GM12864 (cell line): ENCODE measurements around the gene KRTAP23-1.

Experiments
- DNase-seq: peaks from one replicate; pipeline ENCODE4 v3.0.0-alpha.2; 2011; ENCODE audit warnings: low read depth
- H3K4me3 ChIP-seq: 2 replicates; pipeline ENCODE4 v1.5.1; 2011; ENCODE audit warnings: mild to moderate bottlenecking, low read depth, low read length, control low read depth
- TF ChIP-seq, protein P1 (sequence below): IDR thresholded peaks from 2 replicates; pipeline ENCODE4 v1.5.1; 2011; ENCODE audit warnings: low read depth, mild to moderate bottlenecking, moderate library complexity, low read length, control low read depth, inconsistent platforms; ENCODE audit errors: missing control alignments

The KRTAP23-1 gene, protein sequence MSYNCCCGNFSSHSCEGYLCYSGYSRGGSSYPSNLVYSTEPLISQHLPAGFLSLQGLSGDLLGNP

DNA sequence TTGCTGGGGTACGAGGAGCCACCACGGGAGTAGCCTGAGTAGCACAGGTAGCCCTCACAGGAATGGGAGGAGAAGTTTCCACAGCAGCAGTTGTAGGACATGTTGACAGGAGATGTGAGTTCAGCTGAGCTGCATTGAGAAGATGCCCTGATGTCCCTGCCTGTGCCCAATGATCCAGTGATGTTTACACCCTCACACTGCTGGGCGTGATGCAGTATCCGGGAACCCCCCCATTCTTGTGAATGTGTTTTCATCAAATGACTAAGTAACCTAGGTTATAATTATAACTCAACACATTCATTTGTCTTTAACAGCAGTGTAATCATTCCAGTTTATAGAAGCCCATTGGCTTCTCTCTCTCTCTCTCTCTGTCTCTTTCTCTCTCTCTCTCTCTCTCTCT, at the start of gene KRTAP23-1:
KRTAP23-1 (minus strand) TSS at position 101 of the 400 bp plus-strand sequence; CDS start at position 101, 0 bp downstream.
- H3K4me3 ChIP-seq, result no peak within 1 kb of the TSS
- TF ChIP-seq, protein P1, sequence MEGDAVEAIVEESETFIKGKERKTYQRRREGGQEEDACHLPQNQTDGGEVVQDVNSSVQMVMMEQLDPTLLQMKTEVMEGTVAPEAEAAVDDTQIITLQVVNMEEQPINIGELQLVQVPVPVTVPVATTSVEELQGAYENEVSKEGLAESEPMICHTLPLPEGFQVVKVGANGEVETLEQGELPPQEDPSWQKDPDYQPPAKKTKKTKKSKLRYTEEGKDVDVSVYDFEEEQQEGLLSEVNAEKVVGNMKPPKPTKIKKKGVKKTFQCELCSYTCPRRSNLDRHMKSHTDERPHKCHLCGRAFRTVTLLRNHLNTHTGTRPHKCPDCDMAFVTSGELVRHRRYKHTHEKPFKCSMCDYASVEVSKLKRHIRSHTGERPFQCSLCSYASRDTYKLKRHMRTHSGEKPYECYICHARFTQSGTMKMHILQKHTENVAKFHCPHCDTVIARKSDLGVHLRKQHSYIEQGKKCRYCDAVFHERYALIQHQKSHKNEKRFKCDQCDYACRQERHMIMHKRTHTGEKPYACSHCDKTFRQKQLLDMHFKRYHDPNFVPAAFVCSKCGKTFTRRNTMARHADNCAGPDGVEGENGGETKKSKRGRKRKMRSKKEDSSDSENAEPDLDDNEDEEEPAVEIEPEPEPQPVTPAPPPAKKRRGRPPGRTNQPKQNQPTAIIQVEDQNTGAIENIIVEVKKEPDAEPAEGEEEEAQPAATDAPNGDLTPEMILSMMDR, result no peak
- DNase-seq, result no peak

DNA sequence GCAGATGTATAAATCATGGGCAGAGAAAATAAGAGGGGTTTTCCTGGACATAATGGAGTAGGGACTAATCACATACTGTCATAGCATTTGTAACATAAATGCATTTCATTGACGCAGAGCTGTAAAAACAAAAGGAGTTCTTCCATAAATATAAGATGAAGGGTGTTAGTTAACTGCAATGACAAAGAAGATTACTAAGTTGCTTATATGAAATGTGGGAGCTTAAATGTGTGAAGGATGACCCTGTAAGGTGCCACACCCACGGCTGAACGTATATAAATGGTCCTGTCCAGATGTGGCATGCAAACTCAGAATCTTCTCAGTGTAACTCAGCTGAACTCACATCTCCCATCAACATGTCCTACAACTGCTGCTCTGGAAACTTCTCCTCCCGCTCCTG, 47.3 kb upstream of the KRTAP23-1 start, which contains the start of gene KRTAP13-1:
KRTAP13-1 (plus strand) TSS at position 301 of the 400 bp plus-strand sequence; CDS start at position 357, 56 bp downstream.
- DNase-seq, result no peak
- H3K4me3 ChIP-seq, result no peak within 1 kb of the TSS
- TF ChIP-seq, protein P1, result no peak

DNA sequence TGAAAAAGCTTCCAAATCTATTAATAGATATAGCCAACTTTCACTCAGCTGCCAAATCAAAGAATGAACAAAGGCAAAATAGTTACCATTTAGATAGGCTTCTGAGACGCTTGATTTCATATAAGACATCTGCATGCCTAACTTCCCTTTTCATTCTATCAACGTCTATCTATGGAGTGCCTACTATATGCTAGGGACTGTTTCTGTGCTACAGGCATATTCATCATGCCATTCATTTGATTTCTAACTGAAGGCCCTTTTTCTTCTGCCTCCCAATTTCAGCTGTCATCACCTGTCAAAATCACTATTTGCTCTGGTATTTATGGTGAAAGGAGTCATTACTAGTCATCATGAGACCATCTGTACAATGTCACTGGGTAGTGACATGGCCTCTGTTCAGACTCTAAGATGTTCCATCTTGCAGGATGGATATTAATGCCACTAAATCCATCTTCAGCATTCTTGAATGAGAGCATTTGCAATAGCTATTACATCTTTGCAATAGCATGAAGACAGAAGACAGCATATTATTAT, 43.2 kb upstream of the KRTAP23-1 start:
- no peak overlapping the region for H3K4me3 ChIP-seq
- TF ChIP-seq, protein P1, result no peak
- no peak for DNase-seq

DNA sequence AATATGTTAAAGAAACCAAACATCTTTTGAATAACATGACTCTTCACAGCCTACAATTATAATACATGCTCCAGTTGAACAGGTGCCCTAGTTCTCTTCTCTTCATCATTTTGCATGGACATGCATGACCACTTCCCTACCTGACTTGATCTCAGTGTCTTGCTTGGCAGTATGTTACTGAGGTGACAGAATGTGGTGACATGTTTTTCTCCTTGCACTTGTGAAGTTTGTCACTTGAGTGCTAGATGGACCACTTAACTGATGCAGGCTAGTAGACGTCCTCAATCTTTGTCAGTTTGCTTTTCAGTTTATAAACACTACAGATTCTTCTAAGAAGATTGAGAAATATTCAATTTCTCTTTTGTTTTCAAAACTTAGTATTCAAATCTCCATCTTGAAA, 33.8 kb upstream of the KRTAP23-1 start:
- no peak overlapping the region for H3K4me3 ChIP-seq

DNA sequence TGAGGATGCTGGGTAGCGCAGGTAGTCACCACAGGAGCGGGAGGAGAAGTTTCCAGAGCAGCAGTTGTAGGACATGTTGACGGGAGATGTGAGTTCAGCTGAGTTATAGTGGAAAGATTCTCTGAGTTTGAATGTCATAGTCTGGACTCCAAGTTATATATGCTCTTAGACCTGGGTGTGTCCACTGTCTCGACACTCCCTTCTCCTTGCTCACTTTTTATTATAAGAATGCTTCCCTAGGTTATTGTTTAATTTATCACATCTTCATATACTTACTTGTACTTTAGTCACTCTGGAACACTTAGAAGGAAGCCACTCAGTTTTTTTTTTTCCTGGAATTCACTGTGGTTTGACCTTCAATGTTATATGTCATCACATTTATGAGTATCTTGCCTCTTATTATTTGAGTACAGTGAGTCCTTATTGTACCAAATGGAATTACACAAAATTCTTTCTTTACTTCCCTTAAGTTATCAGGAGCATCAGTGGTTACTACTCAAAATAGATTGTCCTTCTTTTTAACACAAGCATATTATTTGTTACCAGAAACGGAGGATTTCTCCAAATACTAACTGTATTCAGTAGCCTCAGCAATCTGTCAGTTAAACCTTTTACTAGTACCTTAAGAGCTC, 23.8 kb upstream of the KRTAP23-1 start, which contains the start of gene KRTAP13-2:
KRTAP13-2 (minus strand) TSS at position 133 of the 632 bp plus-strand sequence; CDS start at position 75, 58 bp downstream.
- no peak for DNase-seq
- TF ChIP-seq, protein P1, result no peak
- H3K4me3 ChIP-seq, result no peak within 1 kb of the TSS

More for the DNA sequence above, 33.8 kb upstream of the KRTAP23-1 start:
- DNase-seq, result no peak
- TF ChIP-seq, protein P1, result no peak

DNA sequence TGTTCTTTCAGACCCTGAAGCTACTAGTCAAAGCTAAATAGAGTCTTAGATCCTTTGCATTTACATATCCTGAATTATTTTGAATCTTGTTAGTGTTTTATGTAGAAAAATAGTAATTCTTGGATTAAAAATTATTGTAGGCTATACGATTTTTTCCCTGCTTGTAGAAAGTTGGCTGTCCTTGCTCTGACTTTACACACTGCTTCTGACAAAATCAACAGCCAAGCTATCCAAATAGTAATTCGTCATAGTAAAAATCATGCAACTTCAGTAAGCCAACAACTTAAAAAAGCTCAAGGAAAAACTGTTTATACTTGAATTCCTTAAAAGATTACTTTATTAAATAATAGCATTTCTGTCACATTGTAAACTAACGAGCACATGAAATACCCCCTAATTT, 7.5 kb upstream of the KRTAP23-1 start:
- TF ChIP-seq, protein P1, result no peak
- no peak overlapping the region for H3K4me3 ChIP-seq
- no peak for DNase-seq
